B cell (primary cell): ENCODE measurements around the gene SYT2. TPM values are rescaled to one million over a fixed set of nuclear protein-coding genes. Genes with fewer than 3 reads are reported as not detected.
"Not testable (repeated sequence)": the region's sequence is repeated elsewhere in the genome, so short reads cannot be mapped to it uniquely, and the experiment has no call there.

Source experiments
- ATAC-seq: fragments of 200-7000 bp; cut with Tn5 transposase; one replicate; pipeline ENCODE4 v1.10.0; 2021; ENCODE audit warnings: low read depth, mild to moderate bottlenecking, moderate number of reproducible peaks, moderate library complexity
- CTCF ChIA-PET: fragments of 350-600 bp; sonication (Branson Sonifier 250); formaldehyde crosslinking; loops from one replicate; lab custom pipeline; 2021; ENCODE audit warnings: antibody characterized with exemption, inconsistent platforms; lab: Charles Lee
- POLR2A ChIA-PET: fragments of 350-600 bp; sonication (Branson Sonifier 250); formaldehyde crosslinking; loops from one replicate; lab custom pipeline; 2021; ENCODE audit warnings: antibody characterized with exemption; lab: Charles Lee
- DNase-seq: peaks from one replicate; pipeline ENCODE4 v3.0.0; 2013
- H2AFZ ChIP-seq: 2 replicates; pipeline ENCODE4 v1.6.1; 2012; ENCODE audit warnings: mild to moderate bottlenecking, low read depth, low read length; ENCODE audit not compliant: insufficient read depth, poor library complexity, severe bottlenecking
- H3K27ac ChIP-seq, 2 donors: 1 replicate in 1 of 2; 2 replicates in 1 of 2; pipeline ENCODE4 v1.5.1; 2012 to 2013; ENCODE audit warnings: low read length in 2 of 2, mild to moderate bottlenecking in 2 of 2, moderate library complexity in 1 of 2
- H3K27me3 ChIP-seq, 4 experiments: fragments of 200-600 bp in 1 of 4; sonication (generic) in 1 of 4; replicated peaks in 1 of 4; 1 replicate in 2 of 4; 2 replicates in 2 of 4; pipeline versions ENCODE4 v1.6.1 to v1.7.0; 2013 to 2016; ENCODE audit warnings: low read length in 3 of 4, mild to moderate bottlenecking in 2 of 4, mixed read lengths in 1 of 4, moderate library complexity in 1 of 4; ENCODE audit not compliant: insufficient read depth in 4 of 4, control insufficient read depth in 3 of 4; ENCODE audit errors: control extremely low read depth in 1 of 4
- H3K36me3 ChIP-seq, 2 experiments: replicated peaks in 1 of 2; 1 replicate in 1 of 2; 2 replicates in 1 of 2; pipeline versions ENCODE4 v1.6.1 to v1.7.1; 2013; ENCODE audit warnings: low read length in 1 of 2; ENCODE audit not compliant: insufficient read depth in 2 of 2, control insufficient read depth in 1 of 2; ENCODE audit errors: control extremely low read depth in 1 of 2, extremely low read depth in 1 of 2
- H3K4me1 ChIP-seq, 2 donors: fragments of 200-600 bp in 1 of 2; sonication (generic) in 1 of 2; 1 replicate in 1 of 2; 2 replicates in 1 of 2; pipeline versions ENCODE4 v1.5.1 to v1.6.1; 2013 to 2017; ENCODE audit warnings: low read length in 2 of 2; ENCODE audit not compliant: control insufficient read depth in 2 of 2, insufficient read depth in 2 of 2
- H3K4me2 ChIP-seq: replicated peaks from 2 replicates; pipeline ENCODE3; 2012; ENCODE audit warnings: mild to moderate bottlenecking, low read depth, low read length; ENCODE audit not compliant: poor library complexity, severe bottlenecking
- H3K4me3 ChIP-seq, 5 experiments: fragments of 200-600 bp in 1 of 5; sonication (generic) in 1 of 5; 1 replicate in 3 of 5; 2 replicates in 2 of 5; pipeline versions ENCODE4 v1.5.1 to v1.7.0; 2011 to 2016; ENCODE audit warnings: low read length in 4 of 5, mild to moderate bottlenecking in 4 of 5, low read depth in 2 of 5, control low read depth in 1 of 5, moderate library complexity in 1 of 5; ENCODE audit not compliant: insufficient read depth in 1 of 5; ENCODE audit errors: control extremely low read depth in 1 of 5, extremely low read depth in 1 of 5
- H3K79me2 ChIP-seq: fragments of 200-600 bp; sonication (generic); one replicate; pipeline ENCODE4 v1.6.0; 2016; ENCODE audit warnings: low read length; ENCODE audit not compliant: control insufficient read depth, insufficient read depth
- H3K9ac ChIP-seq: fragments of 200-600 bp; sonication (generic); 2 replicates; pipeline ENCODE4 v1.6.1; 2017; ENCODE audit warnings: mild to moderate bottlenecking, low read length, moderate library complexity
- H3K9me3 ChIP-seq, 3 donors: one replicate each; pipeline versions ENCODE4 v1.6.1 to v1.7.1; 2013; ENCODE audit warnings: low read length in 2 of 3; ENCODE audit not compliant: control insufficient read depth in 2 of 3, insufficient read depth in 1 of 3; ENCODE audit errors: control extremely low read depth in 1 of 3
- H4K20me1 ChIP-seq: 2 replicates; pipeline ENCODE4 v1.6.0; 2012; ENCODE audit warnings: mild to moderate bottlenecking, low read length; ENCODE audit not compliant: insufficient read depth, control insufficient read depth, poor library complexity, severe bottlenecking
- H3K27ac Mint-ChIP-seq: one replicate; pipeline ENCODE4 v1.8.0; 2021; ENCODE audit warnings: mixed read lengths
- H3K27me3 Mint-ChIP-seq: one replicate; pipeline ENCODE4 v1.8.0; 2021; ENCODE audit warnings: mixed read lengths
- H3K4me1 Mint-ChIP-seq: one replicate; pipeline ENCODE4 v1.8.0; 2021; ENCODE audit warnings: mixed read lengths
- H3K4me3 Mint-ChIP-seq: one replicate; pipeline ENCODE4 v1.8.0; 2021; ENCODE audit warnings: mixed read lengths
- H3K9me3 Mint-ChIP-seq: one replicate; pipeline ENCODE4 v1.8.0; 2022; ENCODE audit warnings: mixed read lengths; ENCODE audit not compliant: insufficient read depth
- CTCF ChIP-seq: fragments of 200-600 bp; IDR thresholded peaks from one replicate; pipeline ENCODE4 v1.8.0; 2022; ENCODE audit warnings: antibody characterized with exemption, mild to moderate bottlenecking
- EZH2 ChIP-seq: IDR thresholded peaks from 2 replicates; pipeline ENCODE4 v1.6.1; 2012; ENCODE audit warnings: borderline replicate concordance, low read depth, mild to moderate bottlenecking, moderate library complexity, low read length; ENCODE audit not compliant: insufficient read depth, poor library complexity, severe bottlenecking
- WGBS: methylation state at CpG from one replicate; pipeline ENCODE4 v1.1.5; 2013; ENCODE audit warnings: missing lambda C conversion rate; ENCODE audit not compliant: insufficient coverage; 5-methylcytosine and 5-hydroxymethylcytosine counted together
- intact Hi-C: fragments of 100-400 bp; cut with micrococcal nuclease; formaldehyde crosslinking; loops from one replicate; pipeline ENCODE4 v1.10.0; 2022
- polyA plus RNA-seq: library from polyadenylated mRNA; depleted of rRNA; stranded (reverse); fragments of >200 nt; gene quantifications from 2 replicates; pipeline ENCODE4 v1.2.3, GENCODE V29; 2012
- total RNA-seq, 2 donors: library from RNA; stranded (reverse); fragments of 120-200 nt in 1 of 2; gene quantifications; 1 replicate in 1 of 2; 2 replicates in 1 of 2; pipeline versions ENCODE4 v1.2.3 to v1.2.4, GENCODE V29; 2013 to 2022

Gene SYT2
- total and polyA plus RNA-seq, 2 donors (not counting 1 experiment from before 2014, with no cell fraction given): not detected

- ChIA-PET POLR2A (no interaction called here), CTCF (interaction anchor here (1.0 to 7.5 kb wide), 12 partner anchors 9 to 532 kb away, joined by 3 to 90 read pairs (median 4); partner anchors contain the start of genes LGR6 and UBE2T)
- H3K79me2 ChIP-seq: no peaks in the 10 kb centered on the region
- peaks cover 0 to 28% (median 7%) of the 10 kb centered on the region in 4 experiments for H3K27me3 ChIP-seq
- no peak overlapping the region for H2AFZ ChIP-seq
- no peaks in the 10 kb centered on the region for H3K9me3 Mint-ChIP-seq
- H3K4me3 Mint-ChIP-seq: no peak overlapping the region
- DNase-seq (no peak), ATAC-seq (no peak)
- H3K4me3 ChIP-seq: no peak overlapping the region
- H3K4me1 ChIP-seq: peaks cover 0 to 5% of the 10 kb centered on the region in 2 donors
- H3K36me3 ChIP-seq: no peaks in the 10 kb centered on the region
- H3K4me2 ChIP-seq: no peak overlapping the region
- H3K27me3 Mint-ChIP-seq: peaks cover 42% of the 10 kb centered on the region
- H4K20me1 ChIP-seq: no peaks in the 10 kb centered on the region
- H3K9me3 ChIP-seq: no peaks in the 10 kb centered on the region
- H3K9ac ChIP-seq: no peak overlapping the region
- no peak overlapping the region for H3K27ac Mint-ChIP-seq
- H3K27ac ChIP-seq: no peak overlapping the region
- TF ChIP-seq EZH2: no peak
- TF ChIP-seq CTCF: no peak
- intact Hi-C loops: loop anchor here (5.0 kb wide), 1 partner anchor 704 kb away; the partner anchor contains the start of gene ELF3
- no CpG with 5 or more reads among the region's 2 CpGs for WGBS
- peaks cover 2% of the 10 kb centered on the region for H3K4me1 Mint-ChIP-seq
These were observed 6.4 kb upstream of the SYT2 start for GRCh38 chr1:202716654-202717053.

GRCh38 chr1:202714202-202714601 is 3.9 kb upstream of the SYT2 start:
- H3K36me3 ChIP-seq, intact Hi-C loops, H3K9me3 Mint-ChIP-seq, H3K4me3 Mint-ChIP-seq, H3K4me2 ChIP-seq, H3K4me3 ChIP-seq, H3K79me2 ChIP-seq, H2AFZ ChIP-seq, H3K27ac ChIP-seq, H3K9ac ChIP-seq, DNase-seq, H3K4me1 Mint-ChIP-seq, H3K27ac Mint-ChIP-seq, ATAC-seq, H4K20me1 ChIP-seq, H3K9me3 ChIP-seq: not testable (repeated sequence)
- POLR2A ChIA-PET: interaction anchor here (0.6 kb wide), 1 partner anchor 55 kb away, joined by 3 read pairs; no protein-coding TSS in a partner anchor
- CTCF ChIA-PET: interaction anchor here (0.6 to 7.5 kb wide), 3 partner anchors 197 to 522 kb away, joined by 3 to 90 read pairs (median 5); no protein-coding TSS in a partner anchor
- 100% methylated on average over 1 of the region's 1 CpG for WGBS
- peaks cover 0 to 51% (median 19%) of the 10 kb centered on the region in 4 experiments for H3K27me3 ChIP-seq
- H3K27me3 Mint-ChIP-seq: peaks cover 51% of the 10 kb centered on the region
- H3K4me1 ChIP-seq: peaks cover 9 to 14% of the 10 kb centered on the region in 2 donors
